HepG2 (cell line): ENCODE results near the gene CACNA2D3. TPM values are rescaled to one million over a fixed set of nuclear protein-coding genes. Genes with fewer than 3 reads are reported as not detected.

Experiments used
- ATAC-seq: fragments of 200-7000 bp; cut with Tn5 transposase; 3 replicates; pipeline ENCODE4 v1.9.1; 2020; ENCODE audit warnings: mild to moderate bottlenecking, moderate library complexity
- BruUV-seq: library from RNA; stranded (reverse); fragments of 400-500 nt; replicated peaks from 2 replicates; lab custom pipeline; 2021; lab: Mats Ljungman, UMichigan
- CTCF ChIA-PET: fragments of 300-600 bp; formaldehyde crosslinking; extraction: SDS; loops from one replicate; lab custom pipeline; 2021; ENCODE audit warnings: low total read pairs, inconsistent platforms, low intra/inter-chr PET ratio; lab: Yijun Ruan, JAX
- POLR2A ChIA-PET: fragments of 350-600 bp; sonication (Branson Sonifier 250); formaldehyde crosslinking; loops from one replicate; lab custom pipeline; 2020; ENCODE audit warnings: antibody characterized with exemption, inconsistent platforms; lab: Yijun Ruan, JAX
- DNase-seq: peaks from one replicate; pipeline ENCODE4 v3.0.0-alpha.2; 2015; ENCODE audit warnings: low spot score
- FAIRE-seq: peaks from 3 replicates; lab custom pipeline; 2011; peaks lifted over from hg19 to GRCh38; lab: Jason Lieb, UNC
- H2AFZ ChIP-seq: one replicate; pipeline ENCODE4 v1.6.1; 2011; ENCODE audit warnings: low read length, inconsistent platforms
- H3K27ac ChIP-seq: fragments of 300-600 bp; 3 replicates; pipeline ENCODE4 v1.8.0; 2011; ENCODE audit warnings: mixed run types, mild to moderate bottlenecking, mixed read lengths, low read length, inconsistent platforms; ENCODE audit not compliant: insufficient read depth; ENCODE audit errors: extremely low read length
- H3K27me3 ChIP-seq, 2 experiments: fragments of 200-600 bp in 1 of 2; 2 replicates in 1 of 2; 3 replicates in 1 of 2; pipeline versions ENCODE4 v1.6.0 to v1.8.0; 2011; ENCODE audit warnings: low read length in 2 of 2, mild to moderate bottlenecking in 2 of 2, moderate library complexity in 2 of 2, inconsistent platforms in 1 of 2; ENCODE audit not compliant: insufficient read depth in 2 of 2, control insufficient read depth in 1 of 2
- H3K36me3 ChIP-seq, 2 experiments: fragments of 200-600 bp in 1 of 2; replicated peaks in 1 of 2; 2 replicates in 1 of 2; 3 replicates in 1 of 2; pipeline versions ENCODE4 v1.5.1 to v1.8.0; 2011; ENCODE audit warnings: low read length in 2 of 2, inconsistent platforms in 1 of 2; ENCODE audit not compliant: insufficient read depth in 2 of 2, control insufficient read depth in 1 of 2
- H3K4me1 ChIP-seq: 2 replicates; pipeline ENCODE4 v1.5.1; 2012; ENCODE audit warnings: low read length, inconsistent platforms; ENCODE audit not compliant: insufficient read depth
- H3K4me2 ChIP-seq: 2 replicates; pipeline ENCODE4 v1.6.0; 2011; ENCODE audit warnings: low read depth, low read length, inconsistent platforms
- H3K4me3 ChIP-seq, 3 experiments: fragments of 200-600 bp in 1 of 3; sonication (generic), shearing (Covaris generic) in 1 of 3; replicated peaks in 1 of 3; 2 replicates each; pipeline ENCODE4 v1.5.1; 2011 to 2016; ENCODE audit warnings: low read length in 3 of 3, inconsistent platforms in 2 of 3, low read depth in 2 of 3, mild to moderate bottlenecking in 2 of 3, control low read depth in 1 of 3, mixed read lengths in 1 of 3; ENCODE audit not compliant: insufficient read depth in 1 of 3
- H3K79me2 ChIP-seq: one replicate; pipeline ENCODE4 v1.6.1; 2011; ENCODE audit warnings: low read length, inconsistent platforms; ENCODE audit not compliant: insufficient read depth
- H3K9ac ChIP-seq: 2 replicates; pipeline ENCODE4 v1.6.0; 2011; ENCODE audit warnings: mild to moderate bottlenecking, low read depth, low read length, inconsistent platforms; ENCODE audit not compliant: insufficient read depth
- H3K9me3 ChIP-seq: 2 replicates; pipeline ENCODE4 v1.5.1; 2012; ENCODE audit warnings: mild to moderate bottlenecking, low read length
- H4K20me1 ChIP-seq: 2 replicates; pipeline ENCODE4 v1.6.0; 2011; ENCODE audit warnings: inconsistent platforms, mild to moderate bottlenecking, low read length, moderate library complexity; ENCODE audit not compliant: insufficient read depth
- HOXA9 ChIP-seq: sonication (generic); formaldehyde crosslinking; IDR thresholded peaks from 2 replicates; pipeline ENCODE4 v1.8.1; 2022; ENCODE audit warnings: missing genetic modification reagents, mild to moderate bottlenecking, moderate library complexity, borderline replicate concordance
- KAT7 ChIP-seq: IDR thresholded peaks from 2 replicates; pipeline ENCODE4 v1.6.1; 2018; ENCODE audit warnings: borderline replicate concordance, missing compliant biosample characterization
- NR3C1 ChIP-seq: sonication (generic); formaldehyde crosslinking; IDR thresholded peaks from 2 replicates; pipeline ENCODE4 v1.4.0; 2020; ENCODE audit warnings: missing genetic modification reagents
- SALL1 ChIP-seq: sonication (generic); formaldehyde crosslinking; IDR thresholded peaks from 2 replicates; pipeline ENCODE4 v1.8.0; 2022; ENCODE audit warnings: mild to moderate bottlenecking, missing genetic modification reagents
- TEAD2 ChIP-seq: sonication (generic); formaldehyde crosslinking; IDR thresholded peaks from 2 replicates; pipeline ENCODE4 v1.9.0; 2021; ENCODE audit warnings: missing genetic modification reagents
- ZFP37 ChIP-seq: sonication (generic); formaldehyde crosslinking; IDR thresholded peaks from 2 replicates; pipeline ENCODE4 v1.4.0; 2020; ENCODE audit warnings: missing genetic modification reagents, borderline replicate concordance
- ZFP62 ChIP-seq: sonication (generic); formaldehyde crosslinking; IDR thresholded peaks from 2 replicates; pipeline ENCODE4 v1.4.0; 2020; ENCODE audit warnings: missing genetic modification reagents
- ZNF136 ChIP-seq: sonication (generic); formaldehyde crosslinking; IDR thresholded peaks from 2 replicates; pipeline ENCODE4 v1.8.1; 2022; ENCODE audit warnings: low read depth, mild to moderate bottlenecking, moderate library complexity, missing genetic modification reagents
- ZNF207 ChIP-seq: fragments of 450-650 bp; IDR thresholded peaks from 2 replicates; pipeline ENCODE4 v1.6.1; 2016; ENCODE audit warnings: antibody characterized with exemption, borderline replicate concordance
- ZNF235 ChIP-seq: sonication (generic); formaldehyde crosslinking; IDR thresholded peaks from 2 replicates; pipeline ENCODE4 v1.8.1; 2023; ENCODE audit warnings: mild to moderate bottlenecking, missing genetic modification reagents, borderline replicate concordance
- WGBS: methylation state at CpG from one replicate; pipeline ENCODE4 v1.1.6; 2017; ENCODE audit warnings: low lambda C conversion rate; 5-methylcytosine and 5-hydroxymethylcytosine counted together
- in situ Hi-C: cut with HindIII; loops from 2 replicates; pipeline ENCODE4 v1.10.0; 2017; ENCODE audit warnings: low pct_unique_long_range_greater_than_20kb; ENCODE audit not compliant: extremely low pct_ligation_motif_present
- intact Hi-C: fragments of 100-400 bp; cut with micrococcal nuclease; formaldehyde crosslinking; loops from one replicate; pipeline ENCODE4 v1.10.0; 2022; ENCODE audit not compliant: unreplicated experiment
- polyA plus RNA-seq, 8 experiments: library from polyadenylated mRNA; depleted of rRNA in 3 of 8; stranded (reverse) in 7 of 8; unstranded in 1 of 8; fragments of >200 nt; fragmentation: Illumina TruSeq in 4 of 8; extraction: Trizol in 4 of 8; gene quantifications; 2 replicates each; pipeline versions ENCODE4 v1.2.1 to v1.2.3, GENCODE V29; 2011 to 2016; ENCODE audit warnings: low read depth in 4 of 8, missing spikeins in 1 of 8, mixed read lengths in 1 of 8; ENCODE audit not compliant: insufficient read depth in 1 of 8
- total RNA-seq, 5 experiments: library from RNA; depleted of rRNA; stranded (reverse); fragments of >200 nt; fragmentation: Illumina TruSeq; extraction: Trizol; gene quantifications; 2 replicates each; pipeline ENCODE4 v1.2.3, GENCODE V29; 2016; ENCODE audit warnings: low read depth in 1 of 5
- TF ChIP-seq, protein P1 (sequence below): sonication (generic); formaldehyde crosslinking; IDR thresholded peaks from 2 replicates; pipeline ENCODE4 v1.9.0; 2021; ENCODE audit warnings: missing genetic modification reagents, borderline replicate concordance

CACNA2D3 gene
- total and polyA plus RNA-seq, 2 of the 13 experiments (the other 11 are each of a cell fraction or from before 2014, with no cell fraction given) = not detected

DNA sequence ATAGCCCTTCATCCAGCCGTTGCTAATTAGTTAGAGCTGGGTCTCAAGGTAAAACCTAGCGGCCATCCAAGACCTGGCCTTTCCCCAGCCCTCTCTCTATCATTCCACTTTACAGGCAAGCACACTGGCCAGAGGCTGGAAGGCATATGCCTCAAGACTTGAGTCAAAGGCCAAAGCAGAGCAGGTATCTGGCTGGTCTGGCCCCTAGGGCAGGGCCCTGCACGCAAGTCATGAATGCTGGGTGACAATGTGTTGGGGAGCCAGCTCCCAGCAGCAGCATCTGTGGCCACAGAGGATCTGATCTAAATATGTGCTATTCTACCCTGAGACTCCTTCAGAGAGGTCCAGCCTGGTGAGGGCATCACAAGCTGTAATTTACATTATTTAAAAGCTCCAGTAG, 691.9 kb downstream of the CACNA2D3 start:
- WGBS = 0% methylated on average over 2 of the region's 3 CpGs
- no peak overlapping the region for H3K9ac ChIP-seq
- no peaks in the 10 kb centered on the region for H3K9me3 ChIP-seq
- no TSS peak for BruUV-seq
- no peaks in the 10 kb centered on the region for H3K79me2 ChIP-seq
- no peak for FAIRE-seq
- DNase-seq = no peak
- no peak overlapping the region for H3K4me3 ChIP-seq
- ChIA-PET CTCF (no interaction called here), POLR2A (no interaction called here)
- H4K20me1 ChIP-seq = no peaks in the 10 kb centered on the region
- intact Hi-C loops (no loop called here), in situ Hi-C loops (no loop called here)
- no peak overlapping the region for H3K4me2 ChIP-seq
- no peaks in the 10 kb centered on the region for H3K27me3 ChIP-seq
- TF ChIP-seq TEAD2 = no peak
- TF ChIP-seq KAT7 (CRISPR knock-in tag) = no peak
- TF ChIP-seq, protein P1, sequence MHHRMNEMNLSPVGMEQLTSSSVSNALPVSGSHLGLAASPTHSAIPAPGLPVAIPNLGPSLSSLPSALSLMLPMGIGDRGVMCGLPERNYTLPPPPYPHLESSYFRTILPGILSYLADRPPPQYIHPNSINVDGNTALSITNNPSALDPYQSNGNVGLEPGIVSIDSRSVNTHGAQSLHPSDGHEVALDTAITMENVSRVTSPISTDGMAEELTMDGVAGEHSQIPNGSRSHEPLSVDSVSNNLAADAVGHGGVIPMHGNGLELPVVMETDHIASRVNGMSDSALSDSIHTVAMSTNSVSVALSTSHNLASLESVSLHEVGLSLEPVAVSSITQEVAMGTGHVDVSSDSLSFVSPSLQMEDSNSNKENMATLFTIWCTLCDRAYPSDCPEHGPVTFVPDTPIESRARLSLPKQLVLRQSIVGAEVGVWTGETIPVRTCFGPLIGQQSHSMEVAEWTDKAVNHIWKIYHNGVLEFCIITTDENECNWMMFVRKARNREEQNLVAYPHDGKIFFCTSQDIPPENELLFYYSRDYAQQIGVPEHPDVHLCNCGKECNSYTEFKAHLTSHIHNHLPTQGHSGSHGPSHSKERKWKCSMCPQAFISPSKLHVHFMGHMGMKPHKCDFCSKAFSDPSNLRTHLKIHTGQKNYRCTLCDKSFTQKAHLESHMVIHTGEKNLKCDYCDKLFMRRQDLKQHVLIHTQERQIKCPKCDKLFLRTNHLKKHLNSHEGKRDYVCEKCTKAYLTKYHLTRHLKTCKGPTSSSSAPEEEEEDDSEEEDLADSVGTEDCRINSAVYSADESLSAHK (CRISPR knock-in tag) = no peak
- no peak for TF ChIP-seq HOXA9 (CRISPR knock-in tag)
- no peak overlapping the region for H2AFZ ChIP-seq
- H3K36me3 ChIP-seq = no peaks in the 10 kb centered on the region
- ATAC-seq = no peak
- H3K4me1 ChIP-seq = no peaks in the 10 kb centered on the region
- H3K27ac ChIP-seq = no peak overlapping the region

DNA sequence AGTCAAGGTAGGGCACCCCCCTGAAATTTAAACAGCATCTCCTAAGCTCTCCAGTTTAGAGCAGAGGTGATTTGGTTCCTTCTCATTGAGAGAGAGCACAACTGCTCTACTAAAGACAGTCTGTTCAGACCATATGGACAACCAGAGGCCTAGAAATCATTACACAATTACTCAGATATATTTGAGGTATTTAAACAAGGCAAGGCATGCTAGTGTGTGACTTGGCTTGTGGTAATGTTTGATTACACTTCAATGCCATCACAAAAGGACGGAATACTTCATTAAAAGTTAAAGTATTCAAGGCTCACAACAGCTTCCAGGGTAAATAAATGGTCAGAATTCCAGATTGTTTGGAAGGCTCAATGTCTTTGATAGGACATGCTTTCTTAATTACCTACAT, 695.3 kb downstream of the CACNA2D3 start:
- POLR2A ChIA-PET = no interaction called here

More for the DNA sequence above, 695.3 kb downstream of the CACNA2D3 start:
- DNase-seq = no peak
- no peaks in the 10 kb centered on the region for H4K20me1 ChIP-seq
- in situ Hi-C loops = no loop called here
- no peak for FAIRE-seq
- no peaks in the 10 kb centered on the region for H3K27me3 ChIP-seq
- no peak overlapping the region for H3K27ac ChIP-seq
- H2AFZ ChIP-seq = no peak overlapping the region
- H3K9ac ChIP-seq = no peak overlapping the region
- no peaks in the 10 kb centered on the region for H3K36me3 ChIP-seq
- no peaks in the 10 kb centered on the region for H3K9me3 ChIP-seq
- H3K4me3 ChIP-seq = no peak overlapping the region
- BruUV-seq = no TSS peak
- CTCF ChIA-PET = no interaction called here
- no peak overlapping the region for H3K4me2 ChIP-seq
- ATAC-seq = no peak
- intact Hi-C loops = no loop called here
- no peaks in the 10 kb centered on the region for H3K79me2 ChIP-seq
- no peaks in the 10 kb centered on the region for H3K4me1 ChIP-seq
- WGBS = 10% methylated on average over 1 of the region's 1 CpG
- TF ChIP-seq NR3C1 (no peak), ZNF136 (CRISPR knock-in tag) (no peak), ZNF235 (CRISPR knock-in tag) (no peak), ZFP62 (CRISPR knock-in tag) (no peak), ZFP37 (CRISPR knock-in tag) (no peak), SALL1 (CRISPR knock-in tag) (no peak), ZNF207 (no peak)
